ENCODE measurements around the gene SPATA33.
A peak's percentile ranks its signal among the peaks of the same experiment; 100 is the strongest.
"Not testable (repeated sequence)": the region's sequence is repeated elsewhere in the genome, so short reads cannot be mapped to it uniquely, and the experiment has no call there.

The SPATA33 gene

GRCh38 chr16:89629827-89630610 is 27.6 kb upstream of the SPATA33 start:
- no peak for DNase-seq

DNA sequence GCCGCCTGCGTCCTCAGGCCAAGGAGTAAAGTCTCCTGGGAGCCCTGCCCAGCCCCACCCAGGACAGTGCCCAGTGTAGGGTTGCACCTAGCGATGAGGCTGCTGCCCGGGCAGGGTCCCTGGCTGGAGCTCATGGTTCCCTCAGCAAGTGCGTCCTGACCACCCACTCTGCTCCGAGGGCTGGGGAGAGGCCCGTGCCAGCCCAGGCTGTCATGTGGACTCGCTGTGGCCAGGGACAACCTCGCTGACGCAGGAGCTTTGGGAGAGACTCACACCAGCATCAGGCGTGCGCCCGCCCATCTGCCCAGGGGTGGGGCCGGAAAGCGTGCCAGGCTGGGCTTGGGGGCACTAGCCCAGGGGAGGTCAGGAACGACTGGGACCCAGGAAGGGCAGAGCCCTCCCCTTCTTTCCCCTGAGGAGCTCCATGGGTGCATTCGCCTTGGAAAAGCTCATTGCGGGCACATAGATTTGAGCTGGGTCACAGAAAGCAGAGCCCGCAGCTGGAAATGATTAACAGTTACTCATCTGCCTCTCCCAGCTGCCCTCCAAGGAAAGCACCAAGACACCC is 24.5 kb upstream of the SPATA33 start:
- DNase-seq, result no peak

DNA sequence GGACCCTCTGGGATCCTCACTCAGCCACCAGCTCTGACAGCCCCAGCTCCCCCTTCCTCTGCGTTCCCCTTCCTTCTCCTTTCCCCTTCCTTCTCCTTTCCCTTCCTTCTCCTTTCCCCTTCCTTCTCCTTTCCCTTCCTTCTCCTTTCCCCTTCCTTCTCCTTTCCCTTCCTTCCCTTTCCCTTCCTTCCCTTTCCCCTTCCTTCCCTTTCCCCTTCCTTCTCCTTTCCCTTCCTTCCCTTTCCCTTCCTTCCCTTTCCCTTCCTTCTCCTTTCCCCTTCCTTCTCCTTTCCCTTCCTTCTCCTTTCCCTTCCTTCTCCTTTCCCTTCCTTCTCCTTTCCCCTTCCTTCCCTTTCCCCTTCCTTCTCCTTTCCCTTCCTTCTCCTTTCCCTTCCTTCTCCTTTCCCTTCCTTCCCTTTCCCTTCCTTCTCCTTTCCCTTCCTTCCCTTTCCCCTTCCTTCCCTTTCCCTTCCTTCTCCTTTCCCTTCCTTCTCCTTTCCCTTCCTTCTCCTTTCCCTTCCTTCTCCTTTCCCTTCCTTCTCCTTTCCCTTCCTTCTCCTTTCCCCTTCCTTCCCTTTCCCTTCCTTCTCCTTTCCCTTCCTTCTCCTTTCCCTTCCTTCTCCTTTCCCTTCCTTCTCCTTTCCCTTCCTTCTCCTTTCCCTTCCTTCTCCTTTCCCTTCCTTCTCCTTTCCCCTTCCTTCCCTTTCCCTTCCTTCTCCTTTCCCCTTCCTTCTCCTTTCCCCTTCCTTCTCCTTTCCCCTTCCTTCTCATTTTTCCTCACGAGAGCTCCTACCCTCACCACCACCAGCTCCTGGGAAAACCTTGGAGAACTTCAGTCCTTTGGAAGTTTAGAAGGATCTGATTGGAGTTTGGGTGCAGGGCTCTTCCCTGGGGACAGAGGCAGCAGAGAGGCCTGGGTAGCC is 22.9 kb upstream of the SPATA33 start:
- not testable (repeated sequence) for DNase-seq

DNA sequence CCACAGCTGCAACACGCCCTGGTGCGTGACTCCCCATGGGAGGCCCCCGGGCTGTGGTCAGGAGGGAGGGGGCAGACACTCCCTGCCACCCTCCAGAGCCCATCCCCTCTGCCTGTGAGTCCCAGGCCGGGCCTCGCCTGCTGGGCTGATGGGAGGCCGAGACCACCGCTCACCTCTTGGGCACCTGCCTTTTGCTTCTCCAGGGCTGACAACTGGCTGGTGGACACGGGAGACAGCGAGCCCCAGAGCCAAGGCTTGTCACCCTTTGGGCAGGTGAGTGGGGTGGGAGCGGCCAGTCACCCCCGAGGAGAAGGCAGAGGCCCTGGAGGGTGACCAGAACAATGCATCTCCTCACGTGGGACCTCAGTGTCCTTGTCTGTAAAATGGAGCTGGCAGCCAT is 21.0 kb upstream of the SPATA33 start:
- no peak for DNase-seq

DNA sequence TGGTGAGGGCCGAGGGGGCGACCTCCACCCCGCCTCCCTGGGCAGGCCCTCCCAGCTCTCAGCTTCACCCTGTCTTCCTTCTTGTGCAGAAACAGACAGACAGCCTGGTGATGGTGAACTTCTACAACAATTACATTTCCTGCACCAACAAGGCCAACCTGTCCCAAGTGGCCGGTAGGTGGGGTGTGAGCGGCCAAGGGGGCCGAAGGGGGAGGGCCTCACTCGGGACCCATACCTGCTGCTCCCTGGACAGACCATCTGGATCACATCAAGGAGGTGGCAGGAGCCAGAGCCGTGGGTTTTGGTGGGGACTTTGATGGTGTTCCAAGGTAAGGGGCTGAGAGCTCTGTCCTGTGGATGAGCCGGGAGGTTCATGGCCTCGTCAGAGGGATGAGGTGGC is 20.3 kb upstream of the SPATA33 start:
- no peak for DNase-seq

GRCh38 chr16:89638455-89638854 is 19.2 kb upstream of the SPATA33 start:
- DNase-seq, result no peak

- no peak for DNase-seq
Observed at GRCh38 chr16:89639385-89639784, 18.3 kb upstream of the SPATA33 start.

- no peak for DNase-seq
Observed at GRCh38 chr16:89641458-89642119, 16.0 kb upstream of the SPATA33 start.

DNA sequence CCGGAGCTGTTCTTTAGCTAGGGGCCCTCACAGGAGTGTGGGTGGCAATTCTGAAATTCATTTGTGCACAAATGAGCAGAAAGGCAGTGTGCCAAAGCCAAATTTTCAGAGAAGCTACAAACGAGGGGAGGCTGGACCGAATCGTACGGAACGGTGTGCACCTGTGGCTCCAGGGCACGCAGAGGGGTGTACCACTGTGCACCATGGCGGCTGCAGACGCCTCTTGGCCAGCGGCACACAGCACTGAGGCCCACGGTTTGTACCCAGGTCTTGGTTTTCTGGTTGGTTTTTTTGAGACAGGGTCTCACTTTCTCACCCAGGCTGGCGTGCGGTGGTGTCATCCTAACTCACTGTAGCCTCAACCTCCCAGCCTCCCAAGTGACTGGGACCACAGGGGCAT is 15.1 kb upstream of the SPATA33 start:
- DNase-seq, result no peak

DNA sequence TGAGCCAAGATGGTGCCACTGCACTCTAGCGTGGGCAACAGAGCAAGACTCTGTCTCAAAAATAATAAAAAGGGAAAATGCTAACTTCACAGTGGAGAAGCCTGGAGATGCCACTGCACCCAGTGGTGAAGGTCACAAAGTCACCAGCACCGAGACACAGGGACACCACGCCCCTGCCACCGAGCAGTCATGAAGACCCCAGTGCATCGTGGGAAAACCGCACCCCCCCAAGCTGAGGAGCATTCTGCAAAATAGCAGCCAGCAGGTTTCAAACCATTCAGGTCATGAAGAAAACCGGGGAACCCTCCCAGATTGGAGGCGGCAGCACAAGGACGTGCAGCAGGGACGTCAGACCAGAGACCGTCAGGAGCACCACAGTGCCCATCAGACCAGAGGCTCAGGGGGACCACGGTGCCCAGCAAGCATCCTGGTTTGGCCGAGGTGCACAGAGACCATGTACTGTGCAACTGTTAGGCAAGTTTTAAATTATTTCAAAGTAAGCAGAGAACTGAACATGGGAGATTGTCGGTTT is 13.8 kb upstream of the SPATA33 start:
- peak; percentile 48 for DNase-seq

- DNase-seq, result no peak
Observed at GRCh38 chr16:89645122-89645521, 12.5 kb upstream of the SPATA33 start.

DNA sequence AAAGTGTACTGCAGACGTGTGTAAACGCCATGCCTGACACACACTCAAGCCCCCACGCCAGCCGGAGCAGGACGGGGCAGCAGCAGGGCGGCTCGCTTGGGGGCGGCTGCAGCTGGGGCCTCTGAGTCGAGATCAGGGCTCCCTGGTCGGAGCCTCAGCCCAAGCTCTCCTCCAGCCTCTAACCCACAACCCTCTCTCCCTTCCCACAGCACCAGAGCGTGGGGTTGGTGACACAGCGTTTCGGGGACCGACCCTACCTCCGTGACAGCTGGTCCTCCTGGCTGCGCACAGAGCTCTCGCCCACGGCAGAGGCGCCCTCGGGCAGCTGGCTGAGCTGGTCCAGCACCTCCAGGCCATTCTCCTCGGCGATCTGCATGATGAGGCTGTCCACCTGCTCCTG is 11.4 kb upstream of the SPATA33 start:
- no peak for DNase-seq

GRCh38 chr16:89646906-89647305 is 10.7 kb upstream of the SPATA33 start:
- no peak for DNase-seq

GRCh38 chr16:89651584-89651983 is 6.1 kb upstream of the SPATA33 start:
- DNase-seq, result no peak

- no peak for DNase-seq
Observed at GRCh38 chr16:89653656-89654295, 3.9 kb upstream of the SPATA33 start.

GRCh38 chr16:89655062-89655643 is 2.5 kb upstream of the SPATA33 start:
- DNase-seq, result no peak

DNA sequence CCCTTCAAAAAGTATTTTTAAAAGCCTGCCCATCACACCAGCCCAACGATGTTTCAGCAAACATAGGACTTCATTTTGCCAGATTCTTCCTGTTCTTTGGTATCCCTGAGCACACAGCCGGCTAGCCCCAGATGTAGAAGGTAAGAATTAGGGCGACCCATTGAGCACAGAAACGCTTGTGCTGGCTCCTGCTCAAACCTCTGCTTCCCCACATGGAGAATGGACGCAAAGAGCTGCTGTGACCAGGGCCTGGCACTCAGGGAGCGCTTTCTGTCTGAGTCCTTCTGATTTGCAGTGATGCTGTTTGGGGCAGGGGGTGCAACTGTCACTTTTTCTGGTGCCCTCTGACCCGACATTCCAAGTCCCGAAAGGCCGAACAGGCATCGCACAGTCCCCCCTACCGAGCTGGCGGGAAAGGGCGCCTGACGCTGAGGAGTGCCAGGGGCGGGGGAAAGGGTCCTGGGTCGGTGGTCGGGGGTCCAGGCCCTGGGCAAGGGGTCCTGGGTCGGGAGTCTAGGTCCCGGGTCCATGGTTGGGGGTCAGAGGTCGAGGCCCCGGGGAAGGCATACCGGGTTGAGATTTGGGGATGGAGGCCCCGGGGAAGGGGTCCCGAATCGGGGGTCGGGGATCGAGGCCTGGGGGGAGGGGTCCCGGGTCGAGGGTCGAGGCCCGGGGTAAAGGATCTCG is 1.1 kb upstream of the SPATA33 start:
- DNase-seq, result no peak

DNA sequence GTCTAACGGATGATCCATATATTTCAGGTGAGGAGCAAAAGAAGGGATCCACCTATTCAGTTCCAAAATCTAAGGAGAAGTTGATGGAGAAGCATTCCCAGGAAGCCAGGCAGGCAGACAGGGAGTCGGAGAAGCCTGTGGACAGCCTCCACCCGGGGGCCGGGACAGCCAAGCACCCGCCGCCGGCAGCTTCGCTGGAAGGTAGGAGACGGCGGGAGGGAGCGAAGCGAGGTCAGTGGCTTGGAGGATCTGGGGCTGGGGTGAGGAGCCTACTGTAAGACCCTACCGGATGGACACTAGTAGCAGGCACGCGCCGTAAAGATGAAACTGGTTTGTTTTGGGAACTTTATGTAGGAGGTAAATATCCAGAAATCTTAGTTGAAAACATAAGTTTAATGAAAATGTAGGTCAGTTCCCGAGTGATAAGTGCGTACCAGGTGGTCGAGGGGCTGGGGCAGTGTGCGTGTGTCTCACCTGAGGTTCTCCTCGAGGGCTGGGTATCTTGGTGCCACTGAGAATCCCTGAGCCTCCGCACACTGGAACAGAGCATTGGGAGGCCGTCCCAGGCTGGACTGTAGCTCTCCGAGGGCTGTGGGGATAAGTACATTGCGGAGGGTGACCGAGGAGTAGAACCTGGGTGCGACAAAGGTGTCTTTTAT is 714 bp downstream of the SPATA33 start:
- DNase-seq, result peak; percentile 53

- no peak for DNase-seq
Observed at GRCh38 chr16:89660146-89660545, 2.5 kb downstream of the SPATA33 start.

- no peak for DNase-seq
Observed at GRCh38 chr16:89661215-89661614, 3.6 kb downstream of the SPATA33 start.

- not testable (repeated sequence) for DNase-seq
Observed at GRCh38 chr16:89664238-89664637, 6.6 kb downstream of the SPATA33 start.
